GM12878 (cell line): ENCODE results near the gene OXER1.

Experiments
- ATF2 ChIP-seq: IDR thresholded peaks from 2 replicates; pipeline ENCODE4 v1.6.1; 2012; ENCODE audit warnings: low read length, inconsistent platforms
- BRCA1 ChIP-seq: IDR thresholded peaks from 2 replicates; pipeline ENCODE4 v1.6.1; 2011; ENCODE audit warnings: low read depth, low read length, improper control_type of control experiment
- CTCF ChIP-seq, 3 experiments: IDR thresholded peaks in 2 of 3; conservative IDR thresholded peaks in 1 of 3; 2 replicates each; pipeline ENCODE4 v1.5.1; 2011; ENCODE audit warnings: low read depth in 3 of 3, low read length in 3 of 3, mild to moderate bottlenecking in 3 of 3, control low read depth in 2 of 3, moderate library complexity in 2 of 3, inconsistent platforms in 1 of 3, mixed read lengths in 1 of 3; ENCODE audit not compliant: control insufficient read depth in 2 of 3, insufficient read depth in 1 of 3; ENCODE audit errors: extremely low read depth in 1 of 3
- EGR1 ChIP-seq, 2 experiments: IDR thresholded peaks; 1 replicate in 1 of 2; 2 replicates in 1 of 2; pipeline ENCODE4 v1.6.1; 2011 to 2012; ENCODE audit warnings: low read depth in 2 of 2, low read length in 2 of 2, borderline replicate concordance in 1 of 2, mild to moderate bottlenecking in 1 of 2, moderate library complexity in 1 of 2
- EP300 ChIP-seq, 2 experiments: fragments of 150-350 bp in 1 of 2; IDR thresholded peaks; 2 replicates each; pipeline ENCODE4 v1.6.1; 2011 to 2012; ENCODE audit warnings: low read depth in 2 of 2, low read length in 2 of 2, borderline replicate concordance in 1 of 2, improper control_type of control experiment in 1 of 2, inconsistent platforms in 1 of 2; ENCODE audit not compliant: control insufficient read depth in 1 of 2
- EZH2 ChIP-seq: IDR thresholded peaks from 2 replicates; pipeline ENCODE4 v1.6.1; 2012; ENCODE audit warnings: low read depth, mild to moderate bottlenecking, control low read depth, inconsistent platforms, low read length, borderline replicate concordance; ENCODE audit not compliant: control insufficient read depth
- NBN ChIP-seq: fragments of 450-650 bp; IDR thresholded peaks from 2 replicates; pipeline ENCODE4 v1.6.1; 2016
- POLR2AphosphoS5 ChIP-seq: IDR thresholded peaks from 2 replicates; pipeline ENCODE4 v1.6.1; 2011; ENCODE audit warnings: mild to moderate bottlenecking, low read length, inconsistent platforms
- SREBF2 ChIP-seq: IDR thresholded peaks from 2 replicates; pipeline ENCODE4 v1.6.1; 2012; ENCODE audit warnings: mild to moderate bottlenecking, low read length
- TBL1XR1 ChIP-seq: IDR thresholded peaks from 2 replicates; pipeline ENCODE4 v1.6.1; 2012; ENCODE audit warnings: low read depth, low read length, improper control_type of control experiment
- ZNF274 ChIP-seq: IDR thresholded peaks from one replicate; pipeline ENCODE4 v1.8.0; 2011; ENCODE audit not compliant: insufficient read length, insufficient read depth

GRCh38 chr2:42725657-42726056, 38.3 kb downstream of the OXER1 start:
- TF ChIP-seq ZNF274 (no peak), EZH2 (no peak), ATF2 (no peak), CTCF (IDR thresholded peaks at IDR 0.05 in 2 of 3, conservative IDR thresholded peaks at IDR 0.05 in 1 of 3; ENCODE audit: control insufficient read depth in 2 of 3, extremely low read depth in 1 of 3, insufficient read depth in 1 of 3, low read depth in 3 of 3, low read length in 3 of 3) (no peak), SREBF2 (no peak), EP300 (IDR thresholded peaks at IDR 0.05; ENCODE audit: borderline replicate concordance in 1 of 2, control insufficient read depth in 1 of 2, low read depth in 2 of 2, low read length in 2 of 2) (no peak), EGR1 (IDR thresholded peaks at IDR 0.05; ENCODE audit: borderline replicate concordance in 1 of 2, low read depth in 2 of 2, low read length in 2 of 2) (no peak), NBN (no peak), TBL1XR1 (no peak), BRCA1 (no peak), POLR2AphosphoS5 (no peak)
